ENCODE measurements around the gene TUT7.
"Not testable (repeated sequence)": the region's sequence is repeated elsewhere in the genome, so short reads cannot be mapped to it uniquely, and the experiment has no call there.

Gene TUT7

DNA sequence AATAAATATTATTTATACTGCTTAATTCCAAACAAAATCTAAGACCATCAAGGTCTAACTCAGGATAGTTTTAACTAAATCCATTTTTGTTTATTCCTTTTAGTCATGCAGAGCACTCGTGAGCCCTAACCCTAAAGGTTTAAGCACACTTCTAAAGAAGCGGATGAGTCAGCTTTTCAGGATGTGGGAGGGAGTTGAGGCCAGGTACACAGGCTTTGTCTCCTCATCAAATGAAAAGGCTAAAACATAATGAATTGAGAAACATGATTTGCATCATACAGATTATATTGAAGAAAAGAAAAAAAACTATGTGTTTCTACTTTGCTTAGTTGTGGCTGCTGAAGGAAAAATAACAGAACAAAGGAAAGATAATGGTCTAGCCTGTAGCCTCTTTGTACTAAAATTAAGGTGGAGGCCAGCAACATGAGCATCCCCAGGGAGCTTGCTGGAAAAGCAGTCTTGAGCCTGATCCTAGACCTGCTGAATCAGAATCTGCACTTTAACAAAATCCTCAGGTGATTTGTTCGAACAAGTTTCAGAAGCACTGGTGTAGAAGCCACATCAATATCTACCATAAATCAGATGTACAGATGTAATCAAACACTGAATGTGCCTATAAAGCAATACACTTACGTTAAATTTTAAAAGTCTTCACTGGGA lies 50.8 kb downstream of the TUT7 start:
- no peak for DNase-seq

DNA sequence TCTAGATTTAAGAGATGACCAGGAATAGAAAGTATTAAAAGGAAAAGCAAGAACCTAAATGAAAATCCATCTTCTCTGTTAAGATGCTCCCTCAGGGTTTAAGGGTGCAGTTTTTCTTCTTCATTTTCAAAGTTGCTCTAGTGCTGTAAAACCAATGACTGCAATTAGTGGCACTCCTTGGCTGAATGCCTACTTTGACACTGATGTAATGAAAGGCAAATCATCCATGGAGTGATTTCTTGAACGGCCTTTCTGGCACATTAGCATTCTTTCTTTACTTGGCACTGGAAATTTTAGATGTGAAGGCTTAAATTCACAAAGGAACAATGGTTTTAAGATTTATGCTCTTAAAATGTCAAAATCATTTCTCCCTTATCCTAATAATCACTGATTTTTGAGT lies 52.5 kb downstream of the TUT7 start:
- no peak for DNase-seq

- DNase-seq: no peak
These were observed 53.5 kb downstream of the TUT7 start for GRCh38 chr9:86300701-86301100.

- no peak for DNase-seq
These were observed 55.3 kb downstream of the TUT7 start for GRCh38 chr9:86298873-86299272.

- DNase-seq: not testable (repeated sequence)
These were observed 63.9 kb downstream of the TUT7 start for GRCh38 chr9:86290341-86290740.

GRCh38 chr9:86288499-86289198 lies 65.6 kb downstream of the TUT7 start:
- DNase-seq: no peak

DNA sequence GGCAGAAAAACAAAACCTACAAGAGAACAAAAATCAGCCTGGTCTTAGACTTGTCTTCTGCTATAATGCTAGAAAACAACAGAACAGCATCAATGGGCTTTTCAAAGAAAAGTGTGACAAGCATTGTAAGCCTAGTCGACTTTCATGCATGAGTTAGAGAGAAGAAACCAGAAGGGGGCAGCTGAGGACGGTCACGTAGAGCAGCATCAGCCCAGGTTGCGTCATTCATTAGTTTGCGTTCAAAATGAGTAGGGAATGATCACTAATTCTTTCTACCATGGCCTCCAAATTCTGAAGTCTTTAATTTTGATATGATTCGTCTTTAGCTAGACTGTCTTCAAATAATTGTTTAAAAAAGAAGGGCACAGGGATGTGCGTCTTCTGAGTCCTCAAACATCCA lies 67.2 kb downstream of the TUT7 start:
- DNase-seq: no peak

DNA sequence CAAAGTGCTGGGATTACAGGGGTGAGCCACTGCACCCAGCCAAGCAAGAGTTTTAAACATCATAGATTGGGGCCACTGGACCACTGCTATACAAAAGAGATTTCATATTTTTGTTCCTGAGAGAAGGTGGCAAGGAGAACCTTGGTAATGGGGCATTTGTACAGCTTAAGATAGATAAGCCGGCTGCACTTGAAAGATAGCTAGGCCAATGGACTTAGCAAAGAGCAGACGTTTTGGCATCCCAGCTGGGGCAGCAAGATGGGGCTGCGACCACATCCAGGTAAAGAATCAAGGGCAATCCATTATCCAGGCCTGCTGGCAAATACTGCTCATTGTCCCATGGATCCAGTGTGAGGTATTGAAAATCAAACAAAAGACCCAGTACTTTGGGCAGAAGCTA lies 67.9 kb downstream of the TUT7 start:
- DNase-seq: no peak

- DNase-seq: no peak
These were observed 68.9 kb downstream of the TUT7 start for GRCh38 chr9:86285261-86285660.

GRCh38 chr9:86282979-86283535 lies 71.2 kb downstream of the TUT7 start:
- no peak for DNase-seq

GRCh38 chr9:86282077-86282978 lies 71.9 kb downstream of the TUT7 start, which contains the start of gene ISCA1:
TSS of gene ISCA1 (minus strand) at chr9:86282538. CDS start at chr9:86282458, 80 bp downstream.
- DNase-seq: peak; percentile 100

- no peak for DNase-seq
These were observed 72.6 kb downstream of the TUT7 start for GRCh38 chr9:86281593-86282076.

- DNase-seq: no peak
These were observed 73.6 kb downstream of the TUT7 start for GRCh38 chr9:86280580-86280979.

DNA sequence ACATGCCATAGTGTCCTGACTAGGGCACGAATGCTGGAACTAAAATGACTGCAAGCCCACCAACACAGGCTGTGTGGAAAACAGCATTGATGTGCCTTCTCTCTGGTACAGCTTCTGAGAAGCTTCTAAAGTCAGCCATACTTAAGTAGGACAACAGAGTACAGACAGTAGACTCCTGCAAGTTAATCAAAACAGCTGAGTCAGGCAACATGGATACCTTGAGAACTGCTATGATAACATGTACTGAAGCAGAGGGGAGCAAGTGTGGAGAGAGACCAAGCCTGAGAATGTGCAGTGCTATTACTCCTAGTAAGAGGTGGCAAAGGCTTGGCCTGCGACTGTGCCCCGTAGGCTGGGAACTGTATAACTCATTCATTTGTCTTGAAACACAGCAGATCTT lies 74.4 kb downstream of the TUT7 start:
- no peak for DNase-seq

DNA sequence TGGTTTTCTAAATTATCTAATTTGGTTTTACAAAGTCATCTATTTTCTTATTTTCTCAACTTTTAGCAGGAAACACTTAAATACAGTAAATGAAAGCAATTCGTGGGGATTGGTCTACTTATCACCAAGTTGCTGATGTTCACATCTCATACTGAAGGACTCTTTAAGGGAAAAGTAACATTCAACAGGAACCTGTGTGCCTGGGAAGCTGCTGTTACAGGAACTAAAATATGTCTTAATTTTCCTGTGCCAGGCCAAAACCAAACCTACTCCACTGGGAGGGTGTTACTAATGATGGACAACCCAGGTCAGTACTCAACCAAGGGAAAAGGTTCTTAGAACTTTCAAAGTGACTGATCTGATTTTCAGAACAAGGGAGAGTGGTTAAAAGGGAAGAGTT lies 77.1 kb downstream of the TUT7 start:
- no peak for DNase-seq

DNA sequence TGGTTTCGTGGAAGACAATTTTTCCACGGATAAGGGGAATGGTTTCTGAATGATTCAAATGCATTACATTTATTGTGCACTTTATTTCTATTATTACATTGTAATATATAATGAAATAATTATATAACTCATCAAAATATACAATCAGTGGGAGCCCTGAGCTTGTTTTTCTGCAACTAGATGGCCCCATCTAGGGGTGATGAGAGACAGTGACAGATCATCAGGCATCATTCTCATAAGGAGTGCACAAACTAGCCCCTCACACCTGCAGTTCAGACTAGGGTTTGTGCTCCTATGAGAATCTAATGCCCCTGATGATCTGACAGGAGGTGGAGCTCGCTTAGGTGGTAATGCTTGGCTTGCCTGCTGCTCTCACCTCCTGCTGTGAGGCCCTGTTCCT lies 78.2 kb downstream of the TUT7 start:
- no peak for DNase-seq

GRCh38 chr9:86274821-86275643 lies 79.2 kb downstream of the TUT7 start:
- no peak for DNase-seq

- no peak for DNase-seq
These were observed 82.0 kb downstream of the TUT7 start for GRCh38 chr9:86272221-86272620.

GRCh38 chr9:86263876-86264275 lies 90.3 kb downstream of the TUT7 start:
- no peak for DNase-seq

DNA sequence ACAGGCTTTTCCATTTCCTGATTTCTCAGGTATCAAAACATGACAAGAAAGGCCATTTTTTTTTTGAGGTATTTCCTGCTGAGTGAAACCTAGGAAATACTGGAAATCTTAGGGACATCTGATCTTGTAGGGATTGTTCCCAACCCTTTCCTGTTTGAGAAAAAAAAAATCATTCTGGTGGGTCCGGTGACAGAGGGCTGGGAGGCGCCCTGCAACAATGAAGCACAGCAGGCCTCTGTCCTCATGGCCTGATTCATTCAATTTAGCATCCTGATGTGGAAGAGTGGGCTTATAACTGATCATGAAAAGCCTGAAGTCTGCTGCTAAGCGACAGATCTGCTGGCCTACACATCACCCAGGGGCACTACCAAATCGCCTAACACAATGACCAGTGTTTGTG lies 91.7 kb downstream of the TUT7 start:
- DNase-seq: no peak

- DNase-seq: no peak
These were observed 94.7 kb downstream of the TUT7 start, which contains the start of gene C9orf153 for GRCh38 chr9:86259557-86259956. TSS of gene C9orf153 (minus strand) at chr9:86259657. CDS start at chr9:86229603, 30,054 bp downstream.

DNA sequence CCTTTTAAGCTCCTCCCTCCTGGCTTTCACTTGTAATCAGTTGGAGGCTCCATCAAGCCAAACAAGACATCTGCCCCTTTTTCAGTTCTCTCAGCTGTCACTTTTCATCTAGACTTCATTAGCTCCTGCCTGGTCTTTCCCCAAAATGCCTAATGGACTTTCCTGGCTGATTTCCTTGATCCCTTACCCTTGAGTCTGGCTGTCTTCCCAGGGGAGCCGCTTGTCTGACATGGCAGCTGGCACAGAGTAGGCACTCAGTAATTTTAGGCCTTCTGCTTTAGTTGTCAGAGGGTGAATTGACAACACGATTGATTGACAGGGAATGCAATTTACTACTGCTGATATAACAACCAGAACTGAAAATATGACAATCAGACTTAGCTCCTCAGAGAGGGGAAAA lies 96.8 kb downstream of the TUT7 start:
- DNase-seq: no peak
